ENCODE data around the gene ZNF397. TPM values are rescaled to one million over a fixed set of nuclear protein-coding genes. Genes with fewer than 3 reads are reported as not detected.
"Not testable (repeated sequence)": the region's sequence is repeated elsewhere in the genome, so short reads cannot be mapped to it uniquely, and the experiment has no call there.

Gene ZNF397
- 13.9 and 16.5 TPM in 2 replicates for total RNA-seq
- polyA plus RNA-seq (2012), result 10.5 TPM

DNA sequence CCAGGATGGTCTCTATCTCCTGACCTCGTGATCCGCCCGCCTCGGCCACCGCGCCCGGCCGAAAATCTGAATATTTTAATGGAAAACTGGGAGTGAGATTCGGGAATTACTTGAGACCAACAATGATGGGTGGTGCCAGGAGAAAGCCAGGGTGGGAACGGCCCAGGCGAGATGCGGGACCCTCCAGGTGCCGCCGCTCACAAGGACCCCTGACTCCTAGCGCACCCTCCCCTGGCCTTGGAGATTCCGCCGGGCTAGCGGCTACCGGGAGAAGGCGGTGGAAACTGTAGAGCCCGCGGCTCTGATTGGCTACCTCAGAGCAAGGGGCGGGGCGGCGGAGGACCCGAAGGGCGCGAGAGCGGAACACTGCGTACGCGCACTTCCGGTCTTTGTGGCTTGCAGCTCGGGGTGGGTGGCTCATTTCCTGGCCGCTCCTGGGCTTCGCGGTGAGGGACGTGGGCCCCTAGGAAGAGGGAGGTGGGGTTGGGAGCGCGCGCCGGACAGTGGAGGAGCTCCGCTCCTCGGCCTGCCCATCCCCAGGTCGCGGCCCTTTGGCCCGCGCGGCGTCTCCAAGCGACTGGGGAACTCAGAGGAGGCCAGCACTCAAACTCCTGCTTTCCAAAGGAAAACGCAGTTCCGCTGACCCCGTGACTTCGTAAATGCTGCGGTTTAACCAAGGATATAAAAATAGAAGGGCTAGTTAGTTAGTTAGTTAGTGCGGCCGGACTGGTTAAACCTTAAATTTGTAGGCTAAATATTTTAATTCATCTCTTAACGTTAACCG is at the start of gene ZNF397:
Gene ZNF397, plus strand, starts transcription at position 371 of the 784 bp plus-strand sequence. CDS start 1,437 bp downstream, outside the sequence.
- DNase-seq (ENCODE audit: low read depth), result peak; percentile 98

DNA sequence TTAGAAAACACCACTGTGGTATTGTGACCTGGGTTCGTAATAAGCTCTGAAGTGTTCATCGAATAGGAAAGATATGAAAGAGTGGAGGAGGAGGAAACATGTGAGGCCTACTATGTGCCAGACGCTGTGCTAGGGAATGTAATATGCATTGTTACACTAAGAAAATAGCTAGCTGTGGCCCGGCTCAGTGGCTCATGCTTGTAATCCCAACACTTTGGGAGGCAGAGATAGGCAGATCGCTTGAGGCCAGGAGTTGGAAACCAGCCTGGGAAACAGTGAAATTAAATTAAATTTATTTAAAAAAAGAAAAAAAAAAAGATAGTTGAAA is 49.2 kb upstream of the ZNF397 start:
- DNase-seq (ENCODE audit: low read depth), result no peak

DNA sequence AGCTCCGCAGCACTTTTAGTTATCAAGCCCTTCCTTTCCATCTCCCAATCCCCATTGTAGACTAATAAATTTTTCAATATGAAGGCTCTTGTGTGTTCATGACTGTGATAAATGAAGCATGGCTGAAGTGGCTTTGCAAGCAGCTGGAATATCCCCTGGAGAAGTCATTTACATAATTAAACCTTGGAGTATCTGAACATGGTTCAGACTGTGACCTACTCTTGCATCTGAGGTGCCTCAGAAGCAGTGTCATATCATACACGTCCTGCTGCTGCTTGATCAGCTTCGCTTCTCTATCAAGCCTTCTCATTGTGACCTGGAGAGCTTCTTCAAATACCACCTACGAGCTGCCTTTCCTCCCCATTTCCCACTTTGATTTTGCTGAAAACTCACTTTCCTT is 48.4 kb upstream of the ZNF397 start:
- DNase-seq (ENCODE audit: low read depth), result no peak

DNA sequence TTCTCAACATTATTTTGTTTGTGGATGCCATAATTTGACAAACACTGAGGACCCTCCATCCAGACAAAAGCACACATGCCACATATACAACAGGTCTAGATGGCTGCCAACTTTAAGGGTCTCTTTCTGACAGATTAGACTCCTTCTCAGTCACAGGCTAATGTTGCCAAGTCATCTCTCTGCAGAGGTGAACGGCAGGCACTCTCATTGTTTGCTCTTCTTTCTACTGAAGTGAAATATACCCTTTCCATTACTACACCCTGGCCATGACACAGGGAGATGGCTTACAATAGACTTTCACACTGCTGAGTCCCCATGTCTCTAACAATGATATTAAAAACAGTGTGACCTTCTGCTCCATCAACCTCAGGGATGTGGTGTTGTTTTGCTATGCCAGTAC is 47.5 kb upstream of the ZNF397 start:
- DNase-seq (ENCODE audit: low read depth), result no peak

DNA sequence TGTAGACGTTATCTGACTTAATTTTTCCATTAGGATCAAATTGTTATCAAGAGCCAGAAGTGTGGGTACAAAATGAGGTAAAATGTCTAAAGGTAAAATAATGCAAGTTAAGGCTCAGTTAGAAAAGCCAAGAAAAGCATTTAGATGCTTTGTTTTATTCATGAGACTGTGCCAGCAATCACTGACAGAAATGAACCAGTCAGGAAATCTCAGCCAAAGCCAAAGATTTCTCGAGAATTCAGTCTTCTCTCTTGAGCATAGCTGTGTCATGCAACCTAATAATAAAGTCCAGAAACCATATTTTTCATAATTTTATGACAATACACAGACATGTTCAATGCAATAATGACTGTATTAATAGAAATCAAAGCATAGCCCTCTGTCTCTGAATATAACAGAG is 43.5 kb upstream of the ZNF397 start:
- no peak for DNase-seq (ENCODE audit: low read depth)

DNA sequence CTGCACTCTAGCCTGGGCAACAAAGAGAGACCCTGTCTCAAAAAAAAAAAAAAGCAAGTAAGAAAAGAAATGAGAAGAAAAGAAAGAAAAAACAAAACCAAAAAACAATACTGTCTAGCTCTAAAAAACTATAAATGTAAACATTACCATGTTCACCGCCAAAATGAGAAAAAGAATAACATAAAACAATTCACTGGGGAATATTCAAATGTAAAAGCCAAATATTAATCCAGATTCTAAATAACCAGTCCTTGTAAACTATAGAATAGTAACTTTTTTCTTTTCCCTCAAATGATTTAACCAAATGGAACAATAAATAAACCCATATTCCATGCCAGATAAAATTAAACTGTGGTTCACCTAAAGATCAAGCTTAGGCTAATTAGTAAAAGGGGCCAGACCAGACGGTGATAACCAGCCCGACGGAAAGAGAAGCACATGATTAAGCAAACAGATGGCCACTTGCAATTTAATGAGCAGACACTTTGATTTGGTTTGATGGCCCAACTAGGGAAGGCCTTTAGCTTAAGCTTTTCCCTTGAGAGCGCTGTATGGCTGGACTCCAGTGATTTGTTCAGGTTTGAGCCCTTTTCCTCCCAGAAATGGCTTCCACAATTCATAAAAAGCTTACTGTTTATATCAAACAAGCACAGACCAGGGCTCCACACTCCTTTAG is 39.4 kb upstream of the ZNF397 start:
- DNase-seq (ENCODE audit: low read depth), result no peak

DNA sequence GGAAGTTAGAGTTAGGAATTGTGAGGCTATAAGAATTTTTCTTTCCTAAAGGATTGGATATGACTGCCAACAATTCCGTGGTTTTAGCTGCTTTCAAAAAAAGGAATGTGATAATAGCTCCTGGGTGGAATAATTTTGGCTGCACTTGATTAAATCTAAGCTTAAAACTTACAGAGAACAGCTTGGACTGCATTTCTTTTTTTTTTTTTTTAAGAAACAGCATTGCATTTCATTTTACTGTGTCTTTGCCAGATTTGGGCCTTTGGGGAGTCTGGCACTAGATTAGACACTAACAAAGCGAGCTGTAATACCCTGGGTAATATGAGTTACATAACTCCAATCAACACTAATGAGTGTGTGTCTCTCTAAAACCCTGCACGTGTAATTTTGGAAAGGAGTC is 37.8 kb upstream of the ZNF397 start:
- DNase-seq (ENCODE audit: low read depth), result peak; percentile 26

DNA sequence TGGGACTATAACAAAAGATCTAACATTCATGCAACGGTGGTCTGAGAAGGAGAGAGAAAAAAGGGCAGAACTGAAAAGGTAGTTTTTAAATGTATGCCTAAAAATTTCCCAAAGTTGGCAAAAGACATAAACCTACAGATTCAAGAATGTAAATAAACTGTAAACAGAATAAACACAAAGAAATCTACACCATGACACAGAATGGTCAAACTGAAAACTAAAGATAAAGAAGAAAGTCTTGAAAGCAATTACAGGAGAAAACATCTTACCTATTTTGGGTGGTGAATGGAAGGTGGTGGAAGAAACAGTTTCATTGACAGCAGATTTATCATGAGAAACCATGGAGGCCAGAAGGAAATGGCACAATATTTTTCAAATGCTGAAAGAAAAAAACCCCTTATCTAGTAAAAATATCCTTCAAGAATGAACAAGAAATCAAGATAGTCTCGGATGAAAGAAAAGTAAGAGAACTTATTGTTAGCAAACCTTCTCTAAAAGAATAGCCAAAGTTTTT is 35.6 kb upstream of the ZNF397 start:
- DNase-seq (ENCODE audit: low read depth), result no peak

DNA sequence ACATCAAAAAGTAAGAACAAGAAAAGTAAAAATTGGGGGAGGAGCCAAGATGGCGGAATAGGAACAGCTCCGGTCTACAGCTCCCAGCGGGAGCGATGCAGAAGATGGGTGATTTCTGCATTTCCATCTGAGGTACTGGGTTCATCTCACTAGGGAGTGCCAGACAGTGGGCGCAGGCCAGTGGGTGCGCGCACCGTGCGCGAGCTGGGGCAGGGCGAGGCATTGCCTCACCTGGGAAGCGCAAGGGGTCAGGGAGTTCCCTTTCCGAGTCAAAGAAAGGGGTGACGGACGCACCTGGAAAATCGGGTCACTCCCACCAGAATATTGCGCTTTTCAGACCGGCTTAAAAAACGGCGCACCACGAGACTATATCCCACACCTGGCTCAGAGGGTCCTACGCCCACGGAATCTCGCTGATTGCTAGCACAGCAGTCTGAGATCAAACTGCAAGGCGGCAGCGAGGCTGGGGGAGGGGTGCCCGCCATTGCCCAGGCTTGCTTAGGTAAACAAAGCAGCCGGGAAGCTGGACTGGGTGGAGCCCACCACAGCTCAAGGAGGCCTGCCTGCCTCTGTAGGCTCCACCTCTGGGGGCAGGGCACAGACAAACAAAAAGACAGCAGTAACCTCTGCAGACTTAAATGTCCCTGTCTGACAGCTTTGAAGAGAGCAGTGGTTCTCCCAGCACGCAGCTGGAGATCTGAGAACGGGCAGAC is 34.9 kb upstream of the ZNF397 start:
- DNase-seq (ENCODE audit: low read depth), result not testable (repeated sequence)

DNA sequence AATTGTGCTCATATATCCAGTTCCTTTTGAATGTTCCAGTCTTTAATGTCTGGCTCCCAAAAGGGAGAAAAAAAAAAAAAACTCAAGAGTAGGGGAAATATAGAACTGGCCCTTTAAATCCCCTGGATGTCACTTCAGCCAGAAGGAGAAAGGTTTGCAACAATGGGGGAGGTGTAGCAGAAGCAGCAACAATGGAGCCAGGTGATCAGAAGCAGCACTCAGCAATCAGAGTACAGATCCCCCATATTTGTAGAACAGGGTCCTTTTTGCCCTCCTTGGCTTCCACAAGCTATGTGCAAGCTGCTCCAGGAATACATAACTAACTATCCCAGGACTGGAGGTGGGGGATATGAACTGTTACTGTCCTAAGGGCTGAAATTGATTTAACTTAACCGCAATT is 25.8 kb upstream of the ZNF397 start:
- no peak for DNase-seq (ENCODE audit: low read depth)

DNA sequence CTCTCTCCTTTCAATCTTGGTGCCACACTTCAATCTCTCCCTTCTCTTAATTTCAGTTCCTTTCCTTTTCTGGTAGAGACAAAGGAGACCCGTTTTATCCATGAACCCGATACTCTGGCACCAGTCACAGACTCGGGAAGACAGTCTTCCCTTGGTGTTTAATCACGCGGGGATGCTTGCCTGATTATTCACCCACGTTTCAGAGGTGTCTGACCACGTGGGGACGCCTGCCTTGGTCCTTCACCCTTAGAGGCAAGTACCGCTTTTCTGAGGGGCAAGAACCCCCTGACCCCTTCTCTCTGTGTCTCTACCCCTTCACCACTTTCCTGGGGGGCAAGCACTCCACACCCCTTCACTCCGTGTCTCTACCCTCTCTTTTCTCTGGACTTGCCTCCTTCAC is 24.2 kb upstream of the ZNF397 start:
- not testable (repeated sequence) for DNase-seq (ENCODE audit: low read depth)

DNA sequence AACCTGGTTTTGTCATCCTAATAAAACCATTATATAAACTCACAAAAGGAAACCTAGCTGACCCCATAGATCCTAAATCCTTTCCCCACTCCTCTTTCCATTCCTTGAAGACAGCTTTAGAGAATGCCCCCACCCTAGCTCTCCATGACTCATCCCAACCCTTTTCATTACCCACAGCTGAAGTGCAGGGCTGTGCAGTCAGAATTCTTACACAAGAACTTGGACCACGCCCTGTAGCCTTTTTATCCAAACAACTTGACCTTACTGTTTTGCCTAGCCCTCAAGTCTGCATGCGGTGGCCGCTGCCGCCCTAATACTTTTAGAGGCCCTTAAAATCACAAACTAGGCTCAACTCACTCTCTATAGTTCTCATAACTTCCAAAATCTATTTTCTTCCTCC is 21.5 kb upstream of the ZNF397 start:
- DNase-seq (ENCODE audit: low read depth), result peak; percentile 15

DNA sequence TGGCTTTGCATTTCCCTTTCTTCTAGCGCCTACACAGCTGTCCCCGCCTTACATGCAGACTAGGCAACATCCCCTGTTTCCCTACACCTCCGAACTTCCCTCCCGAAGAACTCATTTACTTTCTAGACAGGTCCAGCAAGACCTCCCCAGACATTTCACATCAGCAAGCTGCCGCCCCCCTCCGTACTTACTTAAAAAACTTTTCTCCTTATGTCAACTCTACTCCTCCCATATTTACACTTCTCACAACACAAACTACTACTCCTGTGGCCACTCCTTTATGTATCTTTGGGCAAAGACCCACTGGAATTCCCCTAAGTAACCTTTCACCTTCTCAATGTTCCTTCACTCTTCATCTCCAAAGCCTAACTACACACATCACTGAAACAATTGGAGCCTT is 20.4 kb upstream of the ZNF397 start:
- DNase-seq (ENCODE audit: low read depth), result no peak

DNA sequence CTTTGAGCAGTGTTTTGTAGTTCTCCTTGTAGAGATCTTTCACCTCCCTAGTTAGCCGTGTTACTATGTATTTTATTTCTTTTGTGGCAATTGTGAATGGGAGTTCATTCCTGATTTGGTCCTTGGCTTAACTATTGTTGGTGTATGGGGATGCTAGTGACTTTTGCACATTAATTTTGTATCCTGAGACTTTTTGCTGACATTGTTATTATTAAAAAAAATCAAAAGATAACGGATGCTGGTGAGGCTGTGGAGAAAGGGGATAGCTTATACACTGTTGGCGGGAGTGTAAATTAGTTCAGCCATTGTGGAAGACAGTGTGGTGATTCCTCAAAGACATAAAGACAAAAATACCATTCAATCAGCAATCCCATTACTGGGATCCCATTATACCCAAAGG is 17.0 kb upstream of the ZNF397 start:
- DNase-seq (ENCODE audit: low read depth), result no peak

DNA sequence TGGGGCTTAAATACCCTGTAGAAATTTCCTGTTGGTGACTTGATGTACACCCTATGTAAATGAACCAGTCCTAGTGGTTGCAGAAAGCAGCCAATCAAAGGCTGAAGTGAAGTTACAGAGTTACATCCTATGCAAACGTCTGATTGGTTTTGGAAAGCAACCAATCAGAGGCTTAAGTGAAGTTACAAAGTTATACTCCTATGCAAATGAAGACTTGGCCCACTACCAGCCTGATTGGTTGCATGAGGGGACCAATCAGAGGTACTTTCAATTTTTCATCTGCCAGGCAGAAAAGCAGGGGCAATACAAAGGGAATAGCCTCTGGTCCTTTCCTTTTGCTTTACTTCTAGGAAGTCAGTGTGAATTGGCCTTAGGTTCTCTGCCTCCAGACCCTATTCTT is 13.6 kb upstream of the ZNF397 start:
- no peak for DNase-seq (ENCODE audit: low read depth)

DNA sequence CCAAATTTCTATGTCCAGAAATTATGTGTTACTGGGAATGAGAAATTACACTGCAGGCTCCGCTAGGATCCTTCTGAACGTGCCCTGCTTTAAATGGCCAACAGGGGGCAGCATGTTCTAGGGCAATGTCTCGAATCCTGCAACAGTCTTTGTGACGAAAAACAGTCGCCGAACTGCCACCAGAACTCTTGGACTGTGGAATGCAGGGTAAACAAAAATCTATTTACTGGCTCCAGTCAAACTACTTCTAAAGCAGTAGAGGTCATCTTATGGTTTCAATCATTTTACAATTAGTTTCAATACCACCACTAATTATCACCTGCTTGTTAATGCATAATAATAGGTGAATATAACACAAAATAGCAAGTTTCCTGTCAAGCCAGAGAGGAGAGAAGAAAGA is 9.8 kb upstream of the ZNF397 start:
- peak; percentile 88 for DNase-seq (ENCODE audit: low read depth)

DNA sequence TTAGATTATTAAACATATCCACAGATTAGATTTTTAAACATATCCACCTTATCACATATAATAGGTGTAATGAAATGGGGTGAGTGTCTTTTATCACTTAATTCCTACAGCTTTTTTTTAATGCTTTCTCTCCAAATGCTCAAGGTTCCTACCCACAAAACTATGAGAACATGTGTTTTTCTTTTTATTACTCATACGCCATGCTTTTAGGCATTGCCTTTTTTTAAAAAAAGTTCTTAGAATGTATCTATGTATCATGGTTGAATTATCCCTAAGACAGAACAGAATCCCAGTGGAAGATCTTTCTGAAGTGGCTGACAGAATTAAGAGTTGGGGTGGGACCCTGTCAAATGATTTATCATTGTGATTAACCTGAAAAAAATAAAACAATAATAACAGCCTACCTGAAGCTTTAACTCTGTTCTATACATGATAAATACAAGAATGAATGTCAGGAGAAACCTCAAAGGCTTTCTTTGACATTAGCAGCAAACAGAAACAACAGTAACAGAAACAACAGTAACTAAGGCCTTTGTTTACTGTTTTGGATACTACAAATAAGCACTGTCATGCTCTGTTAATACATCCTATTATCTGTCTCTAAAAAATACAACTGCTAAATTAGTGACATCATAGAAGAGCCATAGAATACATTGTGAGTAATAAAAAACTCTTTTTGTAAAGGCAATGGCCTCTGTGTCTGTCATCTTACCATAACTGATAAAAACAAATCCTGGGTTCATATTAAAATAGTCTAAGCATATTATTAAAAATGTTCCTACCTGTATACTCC is 4.1 kb upstream of the ZNF397 start:
- DNase-seq (ENCODE audit: low read depth), result no peak

DNA sequence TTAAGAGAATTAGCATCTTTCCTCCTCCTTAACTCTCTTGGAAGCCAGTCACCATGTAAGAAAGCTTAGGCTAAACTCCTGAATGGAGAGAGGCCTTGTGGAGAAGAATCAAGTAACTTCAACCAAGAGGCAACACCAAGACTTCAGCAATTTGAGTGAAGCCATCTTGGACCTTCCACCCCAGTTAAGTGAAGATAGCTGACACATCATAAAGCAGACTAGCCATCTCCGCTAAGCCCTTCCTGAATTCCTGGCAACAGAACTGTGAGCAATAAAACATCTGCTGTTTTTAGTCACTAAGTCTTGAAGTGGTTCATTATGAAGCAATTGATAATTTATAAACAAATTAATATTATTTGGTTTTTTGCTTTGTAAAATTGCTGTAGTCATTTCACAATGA is 1.5 kb upstream of the ZNF397 start:
- DNase-seq (ENCODE audit: low read depth), result no peak

DNA sequence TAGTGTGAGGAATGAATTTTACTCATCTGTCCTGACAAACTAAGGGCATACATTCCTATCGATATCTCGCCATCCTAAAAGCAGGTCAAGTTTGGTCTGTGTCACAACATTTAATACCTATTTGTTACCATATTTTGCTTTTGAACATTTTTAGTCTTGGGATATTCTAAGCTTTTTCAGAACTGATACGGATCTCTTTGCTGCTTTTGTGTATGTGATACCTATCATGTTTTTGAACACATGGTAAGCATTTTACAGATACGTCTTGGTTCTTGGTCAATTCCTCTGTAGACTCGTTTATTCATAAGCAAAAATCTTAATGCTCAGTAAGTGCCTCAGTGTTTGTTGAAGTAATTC is 592 bp downstream of the ZNF397 start:
- DNase-seq (ENCODE audit: low read depth), result no peak

DNA sequence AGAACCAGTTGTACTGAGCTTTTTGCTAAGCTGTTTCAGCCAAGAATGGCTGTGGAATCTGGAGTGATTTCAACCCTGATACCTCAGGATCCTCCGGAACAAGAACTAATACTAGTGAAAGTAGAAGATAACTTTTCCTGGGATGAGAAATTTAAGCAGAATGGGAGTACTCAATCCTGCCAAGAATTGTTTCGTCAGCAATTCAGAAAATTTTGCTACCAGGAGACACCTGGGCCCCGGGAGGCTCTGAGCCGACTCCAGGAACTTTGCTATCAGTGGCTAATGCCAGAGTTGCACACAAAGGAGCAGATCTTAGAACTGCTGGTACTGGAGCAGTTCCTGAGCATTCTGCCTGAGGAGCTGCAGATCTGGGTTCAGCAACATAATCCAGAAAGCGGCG is 1.6 kb downstream of the ZNF397 start:
- no peak for DNase-seq (ENCODE audit: low read depth)

DNA sequence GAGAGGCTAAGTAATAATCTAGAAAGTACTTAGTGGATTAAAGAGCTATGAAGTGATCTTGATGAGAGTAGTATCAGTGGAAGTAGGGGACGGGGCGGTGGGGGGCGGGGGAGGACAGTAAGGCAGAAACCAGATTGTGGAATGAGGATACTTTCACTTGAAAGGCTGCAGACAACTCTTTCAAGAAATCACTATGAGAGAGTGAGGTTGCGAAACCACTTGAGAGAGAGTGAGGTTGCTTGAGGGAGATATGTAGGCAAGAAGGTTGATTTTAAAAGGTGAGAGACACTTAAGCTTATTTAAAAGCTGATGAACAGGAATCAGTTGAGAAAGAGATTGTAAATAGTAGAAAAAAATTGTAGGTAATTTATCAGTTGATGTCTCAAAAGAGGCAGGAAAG is 3.8 kb downstream of the ZNF397 start:
- no peak for DNase-seq (ENCODE audit: low read depth)
